ENCODE data around the gene ESYT2. TPM values are rescaled to one million over a fixed set of nuclear protein-coding genes. Genes with fewer than 3 reads are reported as not detected.

ESYT2 gene
- total RNA-seq, 1 donor from 2014 or later: 60.9 TPM

DNA sequence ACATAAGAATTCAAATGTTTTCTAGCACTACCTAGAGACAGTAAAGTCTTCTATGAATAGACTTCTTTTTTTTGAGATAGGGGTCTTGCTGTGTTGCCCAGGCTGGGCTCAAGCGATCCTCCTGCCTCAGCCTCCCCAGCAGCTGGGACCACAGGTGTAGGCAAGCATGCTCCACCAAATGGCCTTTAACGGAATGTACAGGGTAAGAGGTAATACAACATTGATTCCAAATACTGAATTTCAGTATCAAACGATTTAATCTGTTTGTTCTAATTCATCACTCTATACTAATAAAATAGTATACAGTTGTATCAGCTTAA, 68.9 kb downstream of the ESYT2 start:
- no peak overlapping the region for H3K27ac Mint-ChIP-seq (ENCODE audit: unreplicated experiment)
- Histone ChIP-seq H3K36me3 (ENCODE audit: insufficient read depth, low read length) (peaks cover 37% of the 10 kb centered on the region), H3K4me2 (ENCODE audit: low read length) (no peak overlapping the region), H3K27ac (ENCODE audit: low read depth, low read length) (no peak overlapping the region), H2AFZ (ENCODE audit: low read depth, low read length) (no peak overlapping the region), H3K4me1 (ENCODE audit: insufficient read depth, low read length) (no peaks in the 10 kb centered on the region), H3K27me3 (ENCODE audit: insufficient read depth, low read length) (no peaks in the 10 kb centered on the region), H4K20me1 (ENCODE audit: insufficient read depth, low read length) (no peaks in the 10 kb centered on the region), H3K79me2 (ENCODE audit: insufficient read depth, low read length) (no peaks in the 10 kb centered on the region), H3K9ac (ENCODE audit: low read length) (no peak overlapping the region), H3K9me3 (ENCODE audit: insufficient read depth, low read depth, low read length) (no peaks in the 10 kb centered on the region), H3K4me3 (ENCODE audit: insufficient read depth, low read depth, low read length) (no peak overlapping the region)
- H3K4me3 Mint-ChIP-seq (ENCODE audit: unreplicated experiment): no peak overlapping the region
- no peak for FAIRE-seq
- H3K4me1 Mint-ChIP-seq (ENCODE audit: low read depth, unreplicated experiment): no peaks in the 10 kb centered on the region
- no peak for TF ChIP-seq EZH2 (IDR thresholded peaks at IDR 0.05; ENCODE audit: insufficient read depth, low read length)
- TF ChIP-seq, protein P1, sequence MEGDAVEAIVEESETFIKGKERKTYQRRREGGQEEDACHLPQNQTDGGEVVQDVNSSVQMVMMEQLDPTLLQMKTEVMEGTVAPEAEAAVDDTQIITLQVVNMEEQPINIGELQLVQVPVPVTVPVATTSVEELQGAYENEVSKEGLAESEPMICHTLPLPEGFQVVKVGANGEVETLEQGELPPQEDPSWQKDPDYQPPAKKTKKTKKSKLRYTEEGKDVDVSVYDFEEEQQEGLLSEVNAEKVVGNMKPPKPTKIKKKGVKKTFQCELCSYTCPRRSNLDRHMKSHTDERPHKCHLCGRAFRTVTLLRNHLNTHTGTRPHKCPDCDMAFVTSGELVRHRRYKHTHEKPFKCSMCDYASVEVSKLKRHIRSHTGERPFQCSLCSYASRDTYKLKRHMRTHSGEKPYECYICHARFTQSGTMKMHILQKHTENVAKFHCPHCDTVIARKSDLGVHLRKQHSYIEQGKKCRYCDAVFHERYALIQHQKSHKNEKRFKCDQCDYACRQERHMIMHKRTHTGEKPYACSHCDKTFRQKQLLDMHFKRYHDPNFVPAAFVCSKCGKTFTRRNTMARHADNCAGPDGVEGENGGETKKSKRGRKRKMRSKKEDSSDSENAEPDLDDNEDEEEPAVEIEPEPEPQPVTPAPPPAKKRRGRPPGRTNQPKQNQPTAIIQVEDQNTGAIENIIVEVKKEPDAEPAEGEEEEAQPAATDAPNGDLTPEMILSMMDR (IDR thresholded peaks at IDR 0.05; ENCODE audit: insufficient read depth, low read depth, low read length): no peak
- peaks cover 17% of the 10 kb centered on the region for H3K36me3 Mint-ChIP-seq (ENCODE audit: low read depth, unreplicated experiment)
- H3K27me3 Mint-ChIP-seq (ENCODE audit: low read depth, unreplicated experiment): no peaks in the 10 kb centered on the region
- DNase-seq (ENCODE audit: low read depth): no peak
- H3K9me3 Mint-ChIP-seq (ENCODE audit: unreplicated experiment): no peaks in the 10 kb centered on the region

- Histone ChIP-seq H4K20me1 (ENCODE audit: insufficient read depth, low read length) (no peaks in the 10 kb centered on the region), H3K9ac (ENCODE audit: low read length) (no peak overlapping the region), H3K27me3 (ENCODE audit: insufficient read depth, low read length) (no peaks in the 10 kb centered on the region), H3K9me3 (ENCODE audit: insufficient read depth, low read depth, low read length) (no peaks in the 10 kb centered on the region), H3K79me2 (ENCODE audit: insufficient read depth, low read length) (no peaks in the 10 kb centered on the region), H3K4me3 (ENCODE audit: insufficient read depth, low read depth, low read length) (no peak overlapping the region), H2AFZ (ENCODE audit: low read depth, low read length) (no peak overlapping the region), H3K36me3 (ENCODE audit: insufficient read depth, low read length) (peaks cover 37% of the 10 kb centered on the region), H3K4me1 (ENCODE audit: insufficient read depth, low read length) (peaks cover 3% of the 10 kb centered on the region), H3K27ac (ENCODE audit: low read depth, low read length) (no peak overlapping the region), H3K4me2 (ENCODE audit: low read length) (no peak overlapping the region)
- DNase-seq (ENCODE audit: low read depth) (no peak), FAIRE-seq (no peak)
- Mint-ChIP-seq H3K27ac (ENCODE audit: unreplicated experiment) (no peak overlapping the region), H3K4me1 (ENCODE audit: low read depth, unreplicated experiment) (peaks cover 3% of the 10 kb centered on the region), H3K9me3 (ENCODE audit: unreplicated experiment) (no peaks in the 10 kb centered on the region), H3K4me3 (ENCODE audit: unreplicated experiment) (no peak overlapping the region), H3K36me3 (ENCODE audit: low read depth, unreplicated experiment) (peaks cover 19% of the 10 kb centered on the region), H3K27me3 (ENCODE audit: low read depth, unreplicated experiment) (no peaks in the 10 kb centered on the region)
- no peak for TF ChIP-seq EZH2 (IDR thresholded peaks at IDR 0.05; ENCODE audit: insufficient read depth, low read length)
- TF ChIP-seq, protein P1 (IDR thresholded peaks at IDR 0.05; ENCODE audit: insufficient read depth, low read depth, low read length): no peak
Measured at GRCh38 chr7:158759749-158760444, 69.4 kb downstream of the ESYT2 start.

DNA sequence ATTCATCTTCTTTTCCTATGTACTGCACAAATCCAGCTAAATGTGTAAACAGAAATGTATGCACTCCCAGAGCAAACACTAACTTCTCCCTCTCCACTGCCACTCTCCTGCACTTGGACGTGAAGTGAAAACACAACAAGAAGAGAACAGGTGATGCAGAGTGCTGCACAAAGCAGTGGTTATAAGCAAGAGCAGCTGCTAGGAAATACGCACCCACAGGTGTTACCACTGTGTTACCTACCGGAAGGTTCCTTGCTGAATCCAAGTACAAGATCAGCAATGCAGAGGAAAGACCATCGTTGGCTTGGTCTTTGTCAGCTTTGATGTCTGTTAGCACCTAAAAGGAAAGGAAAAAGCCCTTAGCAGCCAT, 70.1 kb downstream of the ESYT2 start:
- Histone ChIP-seq H3K4me1 (ENCODE audit: insufficient read depth, low read length) (peaks cover 4% of the 10 kb centered on the region), H3K9ac (ENCODE audit: low read length) (no peak overlapping the region), H3K27ac (ENCODE audit: low read depth, low read length) (no peak overlapping the region), H2AFZ (ENCODE audit: low read depth, low read length) (no peak overlapping the region), H3K9me3 (ENCODE audit: insufficient read depth, low read depth, low read length) (no peaks in the 10 kb centered on the region), H3K36me3 (ENCODE audit: insufficient read depth, low read length) (peaks cover 33% of the 10 kb centered on the region), H4K20me1 (ENCODE audit: insufficient read depth, low read length) (no peaks in the 10 kb centered on the region), H3K4me2 (ENCODE audit: low read length) (no peak overlapping the region), H3K79me2 (ENCODE audit: insufficient read depth, low read length) (no peaks in the 10 kb centered on the region), H3K4me3 (ENCODE audit: insufficient read depth, low read depth, low read length) (no peak overlapping the region), H3K27me3 (ENCODE audit: insufficient read depth, low read length) (no peaks in the 10 kb centered on the region)
- peaks cover 6% of the 10 kb centered on the region for H3K4me1 Mint-ChIP-seq (ENCODE audit: low read depth, unreplicated experiment)
- H3K9me3 Mint-ChIP-seq (ENCODE audit: unreplicated experiment): no peaks in the 10 kb centered on the region
- DNase-seq (ENCODE audit: low read depth): no peak
- H3K27ac Mint-ChIP-seq (ENCODE audit: unreplicated experiment): no peak overlapping the region
- H3K27me3 Mint-ChIP-seq (ENCODE audit: low read depth, unreplicated experiment): no peaks in the 10 kb centered on the region
- TF ChIP-seq EZH2 (IDR thresholded peaks at IDR 0.05; ENCODE audit: insufficient read depth, low read length): no peak
- TF ChIP-seq, protein P1 (IDR thresholded peaks at IDR 0.05; ENCODE audit: insufficient read depth, low read depth, low read length): no peak
- no peak overlapping the region for H3K4me3 Mint-ChIP-seq (ENCODE audit: unreplicated experiment)
- H3K36me3 Mint-ChIP-seq (ENCODE audit: low read depth, unreplicated experiment): peaks cover 20% of the 10 kb centered on the region
- FAIRE-seq: no peak

Measured in astrocyte (in vitro differentiated cells and primary cell).